Measurements from ENCODE around the gene LRMDA. TPM values are rescaled to one million over a fixed set of nuclear protein-coding genes. Genes with fewer than 3 reads are reported as not detected.

LRMDA gene
- total RNA-seq, 1 experiment from 2014 or later, result 4.8 TPM

GRCh38 chr10:75883081-75884072 is 452.0 kb downstream of the LRMDA start:
- no peaks in the 10 kb centered on the region for H3K36me3 ChIP-seq (ENCODE audit: control insufficient read depth in 1 of 2, insufficient read depth in 2 of 2, low read length in 2 of 2)
- no peak overlapping the region for H3K27ac ChIP-seq (ENCODE audit: low read depth, low read length)
- no peak for DNase-seq (ENCODE audit: low read depth, low spot score)
- H2AFZ ChIP-seq (ENCODE audit: low read depth, low read length, poor library complexity, severe bottlenecking), result no peak overlapping the region
- ChIA-PET POLR2A (no interaction called here), RAD21 (ENCODE audit: low non-redundant PET in 1 of 2, low total read pairs in 2 of 2, uncharacterized antibody in 2 of 2, unreplicated experiment in 2 of 2) (no interaction called here), CTCF (no interaction called here)
- no peaks in the 10 kb centered on the region for H4K20me1 ChIP-seq (ENCODE audit: insufficient read depth)
- no peaks in the 10 kb centered on the region for H3K9me2 ChIP-seq (ENCODE audit: insufficient read depth)
- no peaks in the 10 kb centered on the region for H3K79me2 ChIP-seq (ENCODE audit: insufficient read depth, low read length)
- H3K4me3 ChIP-seq (replicated peaks in 1 of 2; ENCODE audit: low read depth in 1 of 2, low read length in 2 of 2), result no peak overlapping the region
- no TSS peak for BruUV-seq (replicated peaks)
- ATAC-seq, result no peak
- H3K27me3 ChIP-seq (ENCODE audit: insufficient read depth, low read length), result no peaks in the 10 kb centered on the region
- TF ChIP-seq FOSL1 (IDR thresholded peaks at IDR 0.05; ENCODE audit: low read depth) (no peak), REST (IDR thresholded peaks at IDR 0.05; ENCODE audit: low read depth) (no peak), ATF3 (IDR thresholded peaks at IDR 0.05) (no peak), TCF7L2 (IDR thresholded peaks at IDR 0.05; ENCODE audit: borderline replicate concordance, extremely low read depth, insufficient read depth, insufficient read length) (no peak), SIN3A (IDR thresholded peaks at IDR 0.05; ENCODE audit: low read depth) (no peak), MAX (IDR thresholded peaks at IDR 0.05) (no peak), SP1 (IDR thresholded peaks at IDR 0.05; ENCODE audit: low read depth) (no peak), CTCF (IDR thresholded peaks at IDR 0.05 in 2 of 3, conservative IDR thresholded peaks at IDR 0.05 in 1 of 3; ENCODE audit: borderline replicate concordance in 1 of 3, insufficient read depth in 1 of 3, low read depth in 2 of 3, low read length in 2 of 3) (no peak), EZH2 (IDR thresholded peaks at IDR 0.05) (no peak), CEBPB (IDR thresholded peaks at IDR 0.05; ENCODE audit: low read depth) (no peak)
- H3K9ac ChIP-seq (ENCODE audit: low read length), result no peak overlapping the region
- H3K9me3 ChIP-seq (ENCODE audit: control insufficient read depth in 1 of 2, insufficient read depth in 1 of 2, low read depth in 1 of 2, low read length in 2 of 2), result no peaks in the 10 kb centered on the region
- intact Hi-C loops (cut with micrococcal nuclease), result no loop called here
- no peak overlapping the region for H3K4me2 ChIP-seq (ENCODE audit: low read length)
- H3K4me1 ChIP-seq (ENCODE audit: control insufficient read depth in 1 of 2, insufficient read depth in 2 of 2, low read length in 2 of 2), result no peaks in the 10 kb centered on the region

All from HCT116 (cell line).